GM12873 (cell line): ENCODE measurements around the gene LIN37.

Source experiments
- TF ChIP-seq, protein P1 (sequence below): IDR thresholded peaks from 2 replicates; pipeline ENCODE4 v1.5.1; 2012; ENCODE audit warnings: low read depth, mild to moderate bottlenecking, moderate library complexity, low read length, control low read depth; ENCODE audit not compliant: insufficient read depth; ENCODE audit errors: missing control alignments

LIN37 gene

DNA sequence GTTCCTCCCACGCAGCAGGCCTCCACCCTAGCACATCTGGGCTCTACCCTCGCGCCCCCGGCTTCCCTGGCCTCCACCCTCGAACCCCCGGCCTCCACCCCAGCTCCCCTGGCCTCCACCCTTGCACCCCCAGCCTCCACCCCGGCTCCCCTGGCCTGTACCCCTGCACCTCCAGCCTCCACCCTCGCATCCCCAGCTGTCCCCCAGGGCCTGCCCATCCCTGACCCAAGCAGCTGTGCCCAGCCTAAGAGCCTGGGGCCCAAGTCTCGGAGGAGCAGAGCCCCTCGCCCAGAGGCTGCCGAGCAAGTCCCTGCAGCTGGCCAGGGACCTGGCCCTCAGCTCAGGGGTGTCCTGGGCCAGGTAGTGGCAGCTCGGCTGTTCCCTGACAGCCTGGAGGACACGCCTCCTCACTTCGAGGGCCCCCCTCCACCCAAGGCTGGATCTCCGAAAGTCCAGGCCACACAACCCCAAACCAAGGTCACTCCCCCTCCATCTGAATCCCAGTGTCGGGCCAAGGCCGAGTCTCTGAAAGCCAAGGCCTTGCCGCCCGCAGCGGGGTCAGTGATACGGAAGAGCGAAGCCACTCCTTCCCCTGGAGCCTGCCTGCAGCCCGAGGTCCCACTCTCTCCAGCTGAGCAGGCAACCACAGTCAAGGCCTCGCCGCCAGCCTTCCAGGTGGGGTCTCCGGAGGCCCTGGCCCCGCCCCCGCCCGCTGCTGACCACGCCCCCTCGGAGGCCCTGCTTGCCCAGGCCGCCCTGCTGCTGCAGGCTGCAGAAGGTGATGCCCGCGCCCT is 19.1 kb downstream of the LIN37 start:
- TF ChIP-seq, protein P1, sequence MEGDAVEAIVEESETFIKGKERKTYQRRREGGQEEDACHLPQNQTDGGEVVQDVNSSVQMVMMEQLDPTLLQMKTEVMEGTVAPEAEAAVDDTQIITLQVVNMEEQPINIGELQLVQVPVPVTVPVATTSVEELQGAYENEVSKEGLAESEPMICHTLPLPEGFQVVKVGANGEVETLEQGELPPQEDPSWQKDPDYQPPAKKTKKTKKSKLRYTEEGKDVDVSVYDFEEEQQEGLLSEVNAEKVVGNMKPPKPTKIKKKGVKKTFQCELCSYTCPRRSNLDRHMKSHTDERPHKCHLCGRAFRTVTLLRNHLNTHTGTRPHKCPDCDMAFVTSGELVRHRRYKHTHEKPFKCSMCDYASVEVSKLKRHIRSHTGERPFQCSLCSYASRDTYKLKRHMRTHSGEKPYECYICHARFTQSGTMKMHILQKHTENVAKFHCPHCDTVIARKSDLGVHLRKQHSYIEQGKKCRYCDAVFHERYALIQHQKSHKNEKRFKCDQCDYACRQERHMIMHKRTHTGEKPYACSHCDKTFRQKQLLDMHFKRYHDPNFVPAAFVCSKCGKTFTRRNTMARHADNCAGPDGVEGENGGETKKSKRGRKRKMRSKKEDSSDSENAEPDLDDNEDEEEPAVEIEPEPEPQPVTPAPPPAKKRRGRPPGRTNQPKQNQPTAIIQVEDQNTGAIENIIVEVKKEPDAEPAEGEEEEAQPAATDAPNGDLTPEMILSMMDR, result no peak

- TF ChIP-seq, protein P1, result no peak
Measured at GRCh38 chr19:35768082-35768421, 19.7 kb downstream of the LIN37 start.

GRCh38 chr19:35773020-35773806 is 24.8 kb downstream of the LIN37 start:
- TF ChIP-seq, protein P1, result no peak

DNA sequence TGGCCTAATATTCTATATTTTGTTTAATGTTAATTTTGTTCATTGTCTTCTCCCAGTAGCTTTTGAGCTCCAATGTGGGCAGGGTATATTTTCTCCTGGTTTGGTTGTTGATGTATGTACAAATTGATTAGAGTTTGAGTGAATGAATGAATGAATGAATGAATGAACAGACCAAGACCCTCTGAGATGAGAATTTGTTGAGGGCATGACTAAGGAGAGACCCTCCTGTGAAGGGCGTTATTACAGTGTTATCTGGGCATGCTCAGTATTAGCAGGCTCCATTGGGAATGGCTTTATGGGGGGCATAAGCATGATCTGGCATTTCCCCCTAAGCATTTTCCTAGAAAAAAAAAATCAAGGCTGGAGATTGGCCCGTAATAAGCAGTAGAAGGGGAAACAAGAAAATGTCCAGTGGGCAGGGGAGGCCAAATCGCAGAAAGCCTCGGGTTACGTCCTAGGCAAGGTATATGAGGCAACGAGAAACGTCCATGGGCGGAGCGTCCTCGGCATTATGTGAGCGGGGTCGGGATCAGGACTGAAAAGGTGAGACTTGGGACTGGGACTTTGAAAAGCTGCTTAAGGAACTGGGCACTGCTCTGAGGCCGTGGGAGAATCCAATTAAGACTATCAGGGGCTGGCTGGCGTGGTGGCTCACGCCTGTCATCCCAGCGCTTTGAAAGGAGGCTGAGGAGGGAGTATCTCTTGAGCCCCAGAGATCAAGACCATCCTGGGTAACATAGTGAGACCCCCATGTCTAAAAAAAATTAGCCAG is 26.1 kb downstream of the LIN37 start:
- TF ChIP-seq, protein P1, result no peak

DNA sequence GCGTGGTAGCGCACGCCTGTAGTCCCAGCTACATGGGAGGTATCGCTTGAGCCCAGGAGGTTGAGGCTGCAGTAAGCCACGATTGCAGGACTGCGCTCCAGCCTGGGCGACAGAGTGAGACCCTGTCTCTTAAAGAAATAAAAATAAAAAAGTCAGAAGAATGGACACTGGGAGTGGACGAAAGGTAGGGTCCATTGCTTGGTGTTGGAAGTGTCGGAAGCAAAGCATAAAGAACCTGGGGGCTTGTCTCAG is 26.6 kb downstream of the LIN37 start:
- TF ChIP-seq, protein P1, result no peak

DNA sequence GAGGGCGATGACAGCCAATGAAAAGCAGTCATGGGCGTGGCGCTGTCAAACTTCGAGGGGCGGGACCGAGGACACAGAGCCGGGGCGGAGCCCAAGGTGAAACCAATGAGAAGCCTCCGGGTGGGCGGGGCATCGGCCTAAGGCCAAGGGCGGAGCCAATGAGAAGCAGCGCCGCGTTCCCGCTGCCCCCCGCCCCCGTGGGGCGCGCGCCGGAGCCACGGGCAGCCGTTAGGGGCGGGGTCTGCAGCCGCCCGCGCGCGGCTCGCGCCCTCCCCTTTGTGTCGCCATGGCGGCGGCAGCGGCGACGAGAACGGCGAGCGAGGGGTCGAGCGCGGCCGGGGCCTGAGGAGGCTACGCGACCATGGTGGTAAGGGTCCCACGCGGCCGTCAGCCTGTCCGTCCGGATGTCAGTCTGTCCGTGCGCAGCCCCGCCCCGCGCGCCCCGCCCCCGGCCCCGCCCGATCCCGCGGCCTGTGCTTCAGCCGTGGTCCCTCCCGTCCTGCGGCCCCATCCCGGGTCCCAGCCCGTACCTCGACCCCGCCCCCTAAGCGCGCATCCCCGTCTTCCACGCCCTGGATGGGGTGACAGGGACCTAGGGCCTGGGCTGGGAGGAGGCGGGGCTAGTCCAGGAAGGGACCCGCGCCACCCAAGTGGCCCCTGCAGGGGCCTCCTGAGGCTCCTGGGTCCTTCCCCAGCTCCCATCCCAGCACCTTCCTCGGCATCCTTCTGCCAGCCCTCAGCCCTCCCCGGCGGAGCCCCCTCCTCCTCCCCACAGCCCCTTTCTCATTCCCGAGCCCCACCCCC is 27.1 kb downstream of the LIN37 start, which contains the start of gene ARHGAP33:
ARHGAP33 (plus strand) TSS at position 267 of the 804 bp plus-strand sequence; CDS start at position 362, 95 bp downstream.
- TF ChIP-seq, protein P1, result no peak
